GM19193 (cell line): ENCODE measurements around the gene HEXB.

Source experiments
- POLR2A ChIP-seq: IDR thresholded peaks from 4 replicates; pipeline ENCODE4 v1.6.1; 2011; ENCODE audit not compliant: insufficient read depth, insufficient read length; ENCODE audit errors: extremely low read depth

Gene HEXB

DNA sequence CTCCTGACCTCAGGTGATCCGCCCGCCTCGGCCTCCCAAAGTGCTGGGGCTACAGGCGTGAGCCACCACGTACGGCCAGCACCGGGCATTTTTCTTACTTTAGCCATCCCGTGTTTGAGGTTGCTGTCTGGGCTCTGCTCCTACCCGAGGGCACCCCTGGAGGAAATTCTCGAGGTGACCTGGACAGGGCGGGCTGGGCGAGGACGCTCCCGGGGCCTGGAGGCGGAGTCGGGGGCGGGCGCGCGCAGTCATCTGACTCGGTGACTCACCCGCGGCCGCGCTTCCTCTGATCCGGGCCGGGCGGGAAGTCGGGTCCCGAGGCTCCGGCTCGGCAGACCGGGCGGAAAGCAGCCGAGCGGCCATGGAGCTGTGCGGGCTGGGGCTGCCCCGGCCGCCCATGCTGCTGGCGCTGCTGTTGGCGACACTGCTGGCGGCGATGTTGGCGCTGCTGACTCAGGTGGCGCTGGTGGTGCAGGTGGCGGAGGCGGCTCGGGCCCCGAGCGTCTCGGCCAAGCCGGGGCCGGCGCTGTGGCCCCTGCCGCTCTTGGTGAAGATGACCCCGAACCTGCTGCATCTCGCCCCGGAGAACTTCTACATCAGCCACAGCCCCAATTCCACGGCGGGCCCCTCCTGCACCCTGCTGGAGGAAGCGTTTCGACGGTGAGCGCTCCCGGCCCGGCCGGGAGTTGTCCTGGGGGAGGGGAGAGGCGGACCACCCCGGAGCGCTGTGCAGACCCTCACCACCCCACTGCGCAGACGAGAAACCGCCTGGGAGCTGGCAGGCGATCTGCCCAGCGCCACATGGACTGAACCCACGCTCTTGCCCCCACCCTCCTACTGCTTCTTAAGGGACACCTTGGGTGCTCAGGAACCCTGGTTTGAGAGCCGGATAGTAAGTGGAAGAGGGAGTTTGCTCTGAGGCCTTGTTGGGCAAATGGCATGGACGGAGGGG is at the start of gene HEXB:
Gene HEXB, plus strand, starts transcription at position 334 of the 952 bp plus-strand sequence. Its CDS starts 28 bp downstream, at position 362.
- peak; percentile 77 for TF ChIP-seq POLR2A

DNA sequence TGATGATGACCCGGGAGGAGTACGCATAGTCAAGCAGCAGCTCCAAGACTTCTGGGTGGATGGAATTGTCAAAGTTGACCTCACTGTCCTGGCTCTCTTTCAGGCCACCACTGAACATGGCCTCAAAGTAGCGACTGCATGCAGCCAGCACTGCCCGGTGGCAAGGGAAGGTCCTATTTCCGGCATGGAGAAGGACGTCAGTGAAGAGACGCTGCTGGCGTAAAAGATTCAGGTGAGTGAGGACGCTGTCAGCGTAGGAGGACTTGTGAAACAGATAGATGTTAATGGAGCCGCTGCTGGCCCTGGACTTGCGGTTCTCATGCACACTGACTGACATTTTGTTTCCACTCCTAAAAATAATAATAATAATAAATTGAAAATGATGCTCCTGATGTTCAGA is 48.9 kb upstream of the HEXB start:
- no peak for TF ChIP-seq POLR2A

DNA sequence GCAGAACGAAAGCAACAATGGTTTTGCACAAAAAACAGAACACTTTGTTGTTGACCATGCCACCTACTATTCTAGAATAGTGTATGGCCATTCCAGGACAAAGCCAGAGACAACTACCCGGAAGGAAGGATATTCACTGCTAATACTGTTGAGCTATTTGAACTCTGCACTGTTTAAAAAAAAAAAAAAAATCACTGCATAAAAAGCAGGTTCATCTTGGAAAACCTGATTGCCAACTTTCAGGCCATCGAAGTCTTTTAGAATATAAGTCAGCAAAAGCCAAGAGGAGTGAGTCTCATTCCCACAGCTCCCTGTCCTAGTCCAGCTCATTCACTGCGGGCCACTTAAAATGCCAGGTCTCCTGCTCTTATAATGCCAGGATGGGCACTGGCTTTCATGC is 48.5 kb upstream of the HEXB start:
- no peak for TF ChIP-seq POLR2A

DNA sequence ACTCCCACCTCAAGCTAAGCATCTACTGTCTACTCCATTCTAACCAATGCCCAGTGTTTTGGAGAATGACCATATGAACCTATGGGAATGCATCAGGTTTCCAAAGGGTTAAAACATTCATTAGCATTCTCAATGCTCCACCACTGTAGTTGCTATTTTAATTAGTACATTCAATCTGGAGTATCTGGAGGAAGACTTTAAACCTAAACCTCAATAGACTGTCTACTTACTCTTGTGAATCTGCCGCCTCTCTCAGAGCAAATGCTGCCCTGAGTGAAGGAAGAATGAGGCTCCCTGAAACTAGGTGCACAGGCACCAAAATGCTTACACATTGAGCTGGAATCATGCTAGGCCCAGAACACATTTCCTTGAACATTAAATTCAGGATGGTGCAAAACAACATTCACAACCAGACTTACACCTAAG is 46.5 kb upstream of the HEXB start:
- TF ChIP-seq POLR2A = no peak

DNA sequence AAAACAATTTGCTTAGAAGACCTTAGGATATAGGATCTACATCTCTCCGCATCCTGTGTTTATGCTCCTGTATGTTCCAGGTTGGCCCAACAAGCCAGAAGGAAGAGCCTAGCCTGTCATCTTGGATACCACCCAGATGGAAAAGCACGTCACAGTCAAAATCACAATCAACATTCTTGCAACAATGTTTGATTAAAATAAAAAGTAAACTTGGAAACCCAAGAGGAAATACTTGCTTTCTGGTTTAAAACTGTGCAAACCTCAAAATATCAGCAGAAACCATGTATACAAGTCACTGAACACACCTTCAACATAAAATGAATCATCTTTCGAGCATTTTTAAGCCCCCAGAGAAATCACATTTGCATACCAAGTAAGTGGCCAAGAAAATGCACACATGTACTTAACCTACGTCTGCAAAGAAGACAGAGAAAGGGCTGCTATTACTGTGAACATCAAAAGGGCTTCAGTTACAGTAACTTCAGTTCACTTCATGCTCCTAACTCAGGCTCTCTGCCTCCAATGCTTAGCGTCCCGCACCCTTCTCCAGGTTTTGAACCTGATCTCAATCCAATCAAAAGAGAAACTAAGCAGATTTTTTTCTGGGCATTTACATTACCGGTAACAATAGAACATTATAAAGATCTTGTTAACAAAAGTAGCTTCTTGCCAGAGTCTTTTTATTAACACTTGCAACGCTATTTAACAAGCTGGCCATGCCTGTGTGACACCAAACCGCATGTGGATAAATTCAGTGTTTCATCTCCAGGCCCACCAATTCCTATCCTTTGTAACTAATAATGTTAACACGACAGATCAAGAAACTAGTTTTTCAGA is 45.8 kb upstream of the HEXB start:
- no peak for TF ChIP-seq POLR2A

DNA sequence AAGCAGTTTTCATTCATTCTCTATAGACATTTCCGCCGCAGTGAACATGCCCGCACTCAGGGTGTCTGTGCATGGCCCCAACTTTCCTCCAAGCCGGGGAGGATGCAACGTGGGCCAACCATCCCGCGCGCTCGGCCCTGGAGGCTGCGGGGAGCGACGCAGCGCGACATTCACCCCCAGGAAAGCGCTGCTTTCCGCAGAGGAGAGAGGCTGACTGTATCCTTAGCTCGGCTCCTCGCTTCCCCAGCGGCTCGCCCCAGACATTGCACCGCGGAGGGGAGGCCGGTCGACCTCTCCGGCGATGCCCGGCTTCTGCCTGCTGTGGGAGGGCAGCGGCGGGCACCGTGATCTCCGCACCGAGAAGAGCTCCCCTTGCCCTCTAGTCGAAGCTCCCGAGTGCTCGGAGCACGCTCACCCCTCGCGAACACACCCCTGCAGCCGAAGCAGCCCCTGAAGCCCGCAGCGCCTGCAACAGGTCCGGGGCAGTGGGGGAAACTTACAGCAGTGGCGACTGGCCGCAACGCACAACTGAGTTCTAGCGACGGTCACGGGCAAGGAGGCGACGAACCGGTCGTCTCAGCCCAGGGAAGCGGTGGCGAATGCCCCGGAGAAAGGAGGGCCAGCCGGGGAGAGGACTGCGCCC is 45.1 kb upstream of the HEXB start:
- no peak for TF ChIP-seq POLR2A

DNA sequence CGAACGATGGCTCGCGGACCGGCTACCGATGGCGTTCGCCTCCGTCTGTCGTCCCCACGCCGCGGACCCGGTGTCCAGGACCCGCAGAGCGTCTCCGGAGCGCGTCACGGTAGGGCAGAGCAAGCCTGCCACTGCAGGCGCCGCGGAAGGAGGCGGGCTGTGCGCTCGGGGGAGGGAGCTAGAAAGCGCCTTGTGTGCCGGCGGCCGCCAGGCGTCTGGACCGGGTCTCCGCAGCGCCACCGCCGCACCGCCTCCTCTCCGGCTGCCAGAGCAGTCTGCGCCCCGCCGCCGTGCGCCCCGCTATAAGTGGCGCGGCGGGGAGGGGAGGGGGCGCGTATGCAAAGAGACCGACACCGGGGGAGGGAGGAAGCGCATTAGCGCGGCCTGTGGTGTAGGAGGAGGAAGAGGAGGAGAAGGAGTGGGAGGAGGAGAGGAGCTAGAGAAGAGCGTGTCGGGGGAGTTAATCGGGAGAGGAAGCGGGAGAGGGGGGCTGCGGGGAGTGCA is 44.5 kb upstream of the HEXB start, which contains the start of gene ENC1:
Gene ENC1, minus strand, starts transcription at position 279 of the 504 bp plus-strand sequence. CDS start 4,243 bp downstream, outside the sequence.
- peak; percentile 99 for TF ChIP-seq POLR2A

DNA sequence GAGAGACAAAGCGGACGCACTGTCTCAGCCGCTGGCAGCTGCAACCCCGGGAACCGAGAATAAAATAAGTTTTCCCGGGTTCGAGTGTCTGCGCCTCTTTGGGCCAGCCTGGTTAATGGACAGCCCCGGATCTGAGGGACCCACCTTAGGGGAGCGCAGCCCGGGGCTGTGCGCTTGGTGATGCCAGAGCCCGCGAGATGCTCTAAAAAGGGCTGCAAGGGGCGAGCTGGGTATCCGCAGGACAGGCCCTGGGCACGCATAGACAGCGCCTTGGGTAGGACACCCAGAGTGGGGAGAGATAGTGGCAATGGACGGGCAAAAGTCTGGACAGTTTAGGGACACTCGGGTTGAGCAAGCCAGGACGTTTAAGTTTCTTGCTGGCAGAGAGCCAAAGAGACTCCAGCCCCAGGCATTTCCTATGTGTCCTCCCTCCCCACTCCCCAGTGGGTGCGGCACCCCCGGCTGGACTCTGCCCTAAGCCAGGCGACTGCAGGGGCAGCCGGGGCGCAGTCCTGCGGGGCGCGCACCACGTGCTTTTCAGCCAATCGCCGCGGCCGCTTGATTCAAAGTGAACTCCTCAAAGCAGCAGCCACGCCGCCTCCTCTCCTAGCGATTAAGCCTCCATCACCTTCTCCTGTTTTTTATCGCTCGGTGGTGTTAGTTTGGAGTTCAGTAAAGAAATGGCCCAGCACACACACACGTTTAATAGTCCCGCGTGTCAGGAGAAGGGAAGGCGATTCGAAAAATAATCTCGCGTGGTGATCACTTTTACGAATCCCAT is 43.9 kb upstream of the HEXB start:
- no peak for TF ChIP-seq POLR2A

DNA sequence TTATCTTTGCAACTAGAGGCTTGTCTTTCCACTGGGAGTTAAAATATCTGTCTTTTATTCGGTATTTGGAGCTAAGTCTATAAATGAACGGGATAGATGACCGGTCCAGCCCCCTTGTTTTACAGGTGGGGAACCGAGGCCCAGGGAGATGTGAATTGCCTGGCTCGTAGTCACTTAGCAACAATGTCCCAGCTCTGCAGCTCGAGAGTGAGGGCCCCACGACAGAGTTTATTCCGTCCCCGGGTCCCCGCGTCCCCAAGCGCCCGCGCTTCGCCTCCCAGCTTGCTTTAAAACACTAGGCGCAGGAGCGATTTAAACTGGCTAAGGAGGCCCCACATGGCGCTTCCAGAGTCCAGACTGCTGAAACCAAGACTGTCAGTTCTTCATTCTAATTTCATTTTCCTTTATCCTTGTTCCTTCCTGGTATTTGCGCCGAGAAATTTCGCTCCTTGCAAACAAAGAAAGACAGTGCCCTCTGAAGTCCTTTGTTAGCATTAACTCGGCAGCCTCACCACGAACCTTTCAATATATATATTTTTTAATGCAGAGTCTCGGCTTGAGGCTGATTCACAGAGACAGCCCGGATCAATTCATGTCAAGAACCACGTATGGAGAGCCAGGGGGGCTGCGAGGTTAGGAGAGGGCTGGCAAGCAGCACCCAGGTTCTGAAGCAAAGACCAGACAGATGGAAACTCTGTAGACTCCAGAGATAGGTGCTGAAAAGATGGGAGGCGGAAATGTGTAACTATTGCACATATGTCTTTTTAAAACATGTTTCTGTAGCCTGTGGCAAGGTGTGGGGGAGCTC is 43.1 kb upstream of the HEXB start:
- no peak for TF ChIP-seq POLR2A

DNA sequence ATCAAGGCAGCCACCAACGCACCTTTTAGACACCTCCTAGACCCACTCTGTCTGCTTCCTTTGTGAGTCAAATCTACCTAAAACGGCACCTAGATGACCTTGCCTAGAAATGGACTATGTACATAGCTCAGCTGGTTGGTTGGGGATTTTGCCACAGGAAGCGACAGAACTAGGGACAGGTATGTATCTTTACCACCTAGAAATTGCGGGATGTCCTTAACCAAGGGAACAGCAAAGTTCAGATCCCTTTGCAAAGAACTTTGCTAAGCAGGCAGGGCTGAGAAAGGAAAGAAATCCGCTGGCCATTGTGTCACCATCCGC is 42.5 kb upstream of the HEXB start:
- TF ChIP-seq POLR2A = no peak

DNA sequence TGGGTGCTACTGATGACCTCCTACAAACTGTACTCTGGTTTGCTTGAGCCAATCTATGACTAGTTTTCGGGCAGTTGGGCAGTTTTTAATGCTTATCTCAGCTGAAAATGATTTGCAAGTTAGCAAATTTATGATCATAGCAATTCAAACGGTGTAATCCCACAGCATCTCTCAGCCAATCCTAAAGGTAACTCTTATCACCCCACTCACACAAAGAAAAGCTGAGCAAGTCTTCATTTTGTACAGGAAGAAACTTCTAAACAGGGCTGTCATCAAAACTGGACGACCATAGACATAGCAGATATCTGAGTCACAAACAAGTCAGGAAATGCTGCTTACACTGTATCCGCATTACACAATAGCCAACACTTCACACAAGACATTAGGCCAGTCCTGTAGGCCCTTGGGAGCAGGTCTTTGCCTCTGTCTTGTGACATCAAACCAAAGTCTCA is 41.9 kb upstream of the HEXB start:
- no peak for TF ChIP-seq POLR2A

DNA sequence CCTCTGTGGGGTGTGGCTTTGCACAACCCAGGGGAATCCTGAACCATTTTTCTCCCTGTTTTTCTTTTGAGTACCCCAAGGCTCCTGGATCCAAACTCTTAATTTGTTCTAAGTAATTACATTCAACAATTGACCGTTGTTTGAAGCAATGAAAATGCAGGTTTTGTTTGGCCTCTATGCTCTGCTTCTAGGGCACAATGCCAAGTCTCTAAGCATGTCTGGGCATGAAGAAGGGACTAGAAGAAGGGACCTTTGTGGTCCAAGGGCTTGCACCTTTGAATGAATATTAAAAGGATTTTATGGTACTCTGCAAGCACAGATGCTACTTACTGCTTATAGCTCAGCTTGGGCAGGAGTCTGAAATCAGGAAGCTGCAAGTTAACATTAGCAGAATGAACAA is 37.9 kb upstream of the HEXB start:
- no peak for TF ChIP-seq POLR2A

DNA sequence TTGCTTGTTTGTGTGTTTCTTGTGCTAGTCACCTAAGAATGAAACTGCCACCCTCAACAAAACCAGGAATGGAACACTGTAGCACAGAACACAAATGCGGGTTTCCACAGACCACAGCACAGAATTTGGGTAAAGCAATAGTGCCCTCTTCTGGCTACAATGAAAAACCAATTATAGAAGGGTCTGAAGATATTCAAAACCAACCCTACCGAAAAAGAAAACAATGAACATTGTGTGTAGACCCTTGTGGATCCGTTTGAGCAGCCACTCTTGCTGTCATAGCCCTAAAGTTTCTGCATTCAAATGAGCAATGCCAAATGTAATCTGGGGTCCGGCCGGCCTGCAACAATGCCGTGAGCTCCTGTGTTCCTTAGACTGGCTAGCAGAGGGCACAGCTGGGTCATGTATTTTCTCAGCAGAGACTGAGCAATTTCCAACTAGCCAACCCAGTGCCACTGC is 36.2 kb upstream of the HEXB start:
- no peak for TF ChIP-seq POLR2A

DNA sequence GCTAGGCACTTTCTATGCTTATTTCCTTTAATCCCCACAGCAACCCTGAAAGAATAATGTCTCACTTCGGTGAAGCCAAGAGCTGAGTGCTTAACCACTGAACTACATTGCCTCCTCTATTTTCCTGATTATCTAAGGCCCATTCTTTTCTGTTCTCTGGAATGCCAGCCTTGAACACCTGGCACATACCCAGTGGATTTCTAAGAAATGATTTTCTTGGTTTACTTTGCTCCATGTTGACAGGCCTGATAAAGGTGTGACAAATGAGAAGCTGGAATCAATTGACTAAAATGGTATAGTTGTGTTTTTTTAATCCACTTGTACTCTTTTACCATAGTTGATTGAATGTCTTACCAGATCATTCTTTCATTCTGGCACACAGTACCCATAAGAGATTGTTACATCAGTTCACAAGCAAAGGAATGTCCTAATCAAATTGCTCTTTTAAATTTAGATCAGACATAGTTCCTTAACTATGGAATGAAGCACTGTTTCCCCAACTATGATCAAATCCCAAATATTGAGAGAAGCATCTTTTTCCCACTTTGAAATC is 35.5 kb upstream of the HEXB start:
- TF ChIP-seq POLR2A = no peak

DNA sequence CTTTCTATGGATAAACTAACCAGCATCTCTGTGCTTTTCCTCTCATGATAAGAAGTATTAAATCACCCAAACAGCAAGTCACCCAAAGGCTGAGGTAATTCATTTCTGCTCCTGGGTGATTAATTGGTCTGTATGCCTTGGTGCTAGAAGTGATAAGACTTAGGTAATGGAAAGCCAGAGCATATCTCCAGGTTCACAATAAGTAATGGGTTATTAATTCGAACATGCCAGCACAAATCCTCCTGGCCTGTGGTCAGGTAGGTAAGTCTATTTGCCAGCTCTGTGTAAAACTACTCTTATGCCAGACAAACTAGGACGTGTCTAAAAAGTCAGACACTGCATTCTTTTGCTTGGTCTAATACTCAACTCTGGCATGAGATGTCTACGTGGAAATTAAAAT is 33.3 kb upstream of the HEXB start:
- no peak for TF ChIP-seq POLR2A
